ENCODE measurements around the gene ARHGAP27.

The ARHGAP27 gene

GRCh38 chr17:45410144-45411091 is 22.3 kb downstream of the ARHGAP27 start:
- H3K27ac ChIP-seq: no peak overlapping the region
- in situ Hi-C loops (cut with HindIII; ENCODE audit: low pct_ligation_motif_present, low sequenced_read_pairs): no loop called here
- TF ChIP-seq CTCF (IDR thresholded peaks at IDR 0.05; ENCODE audit: low read depth, low read length, missing control alignments): no peak
- DNase-seq: no peak
- H3K4me3 ChIP-seq (ENCODE audit: low read depth, low read length): no peak overlapping the region
- no peaks in the 10 kb centered on the region for H3K36me3 ChIP-seq (replicated peaks)
- no peaks in the 10 kb centered on the region for H3K27me3 ChIP-seq (replicated peaks)

GRCh38 chr17:45409659-45410076 is 23.0 kb downstream of the ARHGAP27 start:
- no peak for DNase-seq
- Histone ChIP-seq H3K27ac (no peak overlapping the region), H3K36me3 (replicated peaks) (no peaks in the 10 kb centered on the region), H3K27me3 (replicated peaks) (no peaks in the 10 kb centered on the region), H3K4me3 (ENCODE audit: low read depth, low read length) (no peak overlapping the region)
- TF ChIP-seq CTCF (IDR thresholded peaks at IDR 0.05; ENCODE audit: low read depth, low read length, missing control alignments): no peak
- in situ Hi-C loops (cut with HindIII; ENCODE audit: low pct_ligation_motif_present, low sequenced_read_pairs): no loop called here

- no peak for TF ChIP-seq CTCF (IDR thresholded peaks at IDR 0.05; ENCODE audit: low read depth, low read length, missing control alignments)
- no peak overlapping the region for H3K27ac ChIP-seq
- in situ Hi-C loops (cut with HindIII; ENCODE audit: low pct_ligation_motif_present, low sequenced_read_pairs): no loop called here
- H3K27me3 ChIP-seq (replicated peaks): no peaks in the 10 kb centered on the region
- H3K36me3 ChIP-seq (replicated peaks): no peaks in the 10 kb centered on the region
- DNase-seq: no peak
- H3K4me3 ChIP-seq (ENCODE audit: low read depth, low read length): no peak overlapping the region
Measured at GRCh38 chr17:45408611-45409421, 23.9 kb downstream of the ARHGAP27 start.

- in situ Hi-C loops (cut with HindIII; ENCODE audit: low pct_ligation_motif_present, low sequenced_read_pairs): no loop called here
- Histone ChIP-seq H3K27me3 (replicated peaks) (no peaks in the 10 kb centered on the region), H3K27ac (no peak overlapping the region), H3K4me3 (ENCODE audit: low read depth, low read length) (no peak overlapping the region), H3K36me3 (replicated peaks) (no peaks in the 10 kb centered on the region)
- DNase-seq: no peak
- no peak for TF ChIP-seq CTCF (IDR thresholded peaks at IDR 0.05; ENCODE audit: low read depth, low read length, missing control alignments)
Measured at GRCh38 chr17:45406107-45406506, 26.6 kb downstream of the ARHGAP27 start.

GRCh38 chr17:45405250-45406086 is 27.2 kb downstream of the ARHGAP27 start:
- no peak for TF ChIP-seq CTCF (IDR thresholded peaks at IDR 0.05; ENCODE audit: low read depth, low read length, missing control alignments)
- Histone ChIP-seq H3K4me3 (ENCODE audit: low read depth, low read length) (peak overlapping the region; percentile 42), H3K27me3 (replicated peaks) (no peaks in the 10 kb centered on the region), H3K27ac (no peak overlapping the region), H3K36me3 (replicated peaks) (no peaks in the 10 kb centered on the region)
- no peak for DNase-seq
- in situ Hi-C loops (cut with HindIII; ENCODE audit: low pct_ligation_motif_present, low sequenced_read_pairs): no loop called here

Data from brain microvascular endothelial cell (primary cell).